Left ventricle myocardium inferior (tissue), 1 donor: ENCODE data around the gene CCDC12. TPM values are rescaled to one million over a fixed set of nuclear protein-coding genes. Genes with fewer than 3 reads are reported as not detected.
A peak's percentile ranks its signal among the peaks of the same experiment; 100 is the strongest.

Source experiments
- DNase-seq: peaks from one replicate; pipeline ENCODE4 v3.0.0-alpha.2; 2020
- H3K27ac ChIP-seq: fragments of 200-600 bp; replicated peaks from 2 replicates; pipeline ENCODE4 v1.8.0; 2021
- H3K27me3 ChIP-seq: fragments of 200-600 bp; 2 replicates; pipeline ENCODE4 v1.8.0; 2021; ENCODE audit warnings: low read depth
- H3K36me3 ChIP-seq: fragments of 200-600 bp; 2 replicates; pipeline ENCODE4 v1.8.0; 2021
- H3K4me1 ChIP-seq: fragments of 200-600 bp; 2 replicates; pipeline ENCODE4 v1.8.0; 2021
- H3K4me3 ChIP-seq: fragments of 200-600 bp; 2 replicates; pipeline ENCODE4 v1.8.0; 2021; ENCODE audit warnings: mild to moderate bottlenecking, moderate library complexity
- H3K9me3 ChIP-seq: fragments of 200-600 bp; replicated peaks from 2 replicates; pipeline ENCODE4 v1.8.0; 2021
- CTCF ChIP-seq: fragments of 200-600 bp; IDR thresholded peaks from 2 replicates; pipeline ENCODE4 v1.8.0; 2021; ENCODE audit warnings: antibody characterized with exemption, mild to moderate bottlenecking, borderline replicate concordance
- intact Hi-C: fragments of 100-400 bp; cut with micrococcal nuclease; formaldehyde crosslinking; loops from one replicate; pipeline ENCODE4 v1.11.0; 2022
- total RNA-seq: library from RNA; stranded (reverse); fragmentation: NEBNext Ultra II Directional; extraction: Animal tissue kit (Norgen Biotek cat#: 25700); gene quantifications from one replicate; pipeline ENCODE4 v1.2.1, GENCODE V29; 2021
- donor health status: DM: no; HTN: yes; CAD: no; lungs with severe emphysema.

Gene CCDC12
- total RNA-seq, 1 donor from 2014 or later, result 31.0 TPM

- intact Hi-C loops, result no loop called here
- no peak for DNase-seq
- no peaks in the 10 kb centered on the region for H3K27me3 ChIP-seq
- no peaks in the 10 kb centered on the region for H3K36me3 ChIP-seq
- H3K27ac ChIP-seq, result peak overlapping the region; percentile 68
- no peaks in the 10 kb centered on the region for H3K9me3 ChIP-seq
- TF ChIP-seq CTCF, result no peak
- H3K4me3 ChIP-seq, result no peak overlapping the region
- peaks cover 96% of the 10 kb centered on the region for H3K4me1 ChIP-seq
These were observed 22.4 kb downstream of the CCDC12 start for GRCh38 chr3:46954178-46954577.

DNA sequence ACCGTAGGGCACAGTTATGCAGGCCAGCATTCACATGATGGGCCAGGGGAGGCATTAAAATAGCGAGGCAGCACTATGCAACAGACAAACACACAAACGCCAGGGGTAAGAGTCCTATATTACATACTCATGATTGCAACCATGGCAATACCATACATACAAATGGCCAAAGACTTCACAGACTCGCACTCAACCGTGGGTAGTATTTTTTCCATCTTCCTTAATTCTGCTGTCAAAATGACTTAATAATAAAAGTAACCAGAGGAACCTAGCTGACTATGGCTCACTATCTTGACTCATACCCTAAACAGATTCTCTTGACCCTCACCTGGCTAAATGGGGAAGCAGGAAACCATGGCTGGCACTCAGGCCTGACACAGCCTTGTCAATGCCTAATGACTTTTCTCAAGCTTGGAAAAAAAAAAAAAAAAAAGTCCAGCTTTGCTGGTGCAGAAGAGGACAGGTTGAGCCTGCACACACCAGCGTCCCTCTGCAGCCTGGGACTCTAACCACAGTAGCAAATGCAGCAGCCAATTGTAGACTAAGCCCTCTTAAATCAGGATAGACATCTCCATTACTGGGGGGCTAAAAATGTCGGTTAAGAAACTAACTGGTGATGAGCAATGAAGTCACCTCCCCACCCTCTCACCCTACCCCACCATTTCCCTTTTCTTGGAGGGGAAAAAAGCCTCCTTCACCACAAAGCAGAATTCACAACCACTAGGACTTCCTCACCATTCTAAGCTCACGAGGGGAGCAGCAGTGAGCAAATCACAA lies 23.1 kb downstream of the CCDC12 start:
- Histone ChIP-seq H3K36me3 (no peaks in the 10 kb centered on the region), H3K4me3 (no peak overlapping the region), H3K27ac (peak overlapping the region; percentile 68), H3K4me1 (peaks cover 96% of the 10 kb centered on the region), H3K9me3 (no peaks in the 10 kb centered on the region), H3K27me3 (no peaks in the 10 kb centered on the region)
- no peak for TF ChIP-seq CTCF
- intact Hi-C loops, result no loop called here
- no peak for DNase-seq

DNA sequence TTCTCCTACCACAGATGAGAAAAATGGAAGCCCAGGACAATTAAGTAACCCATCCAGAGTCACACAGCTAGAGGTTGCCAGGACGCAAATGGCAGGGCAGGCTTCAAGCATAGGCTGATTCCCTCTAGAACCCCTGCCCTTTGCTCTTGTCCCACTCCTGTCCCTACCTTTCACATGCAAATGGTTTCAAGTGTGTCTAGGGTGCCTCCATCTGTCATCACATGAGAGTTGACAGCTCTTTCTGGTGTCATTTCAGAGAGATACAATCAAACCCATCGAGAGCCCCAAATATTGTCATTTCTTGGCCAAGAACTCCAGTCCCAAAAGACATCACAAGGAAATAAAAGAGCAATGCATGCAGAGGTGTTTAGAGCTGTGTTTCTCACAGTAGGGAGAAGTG lies 23.7 kb downstream of the CCDC12 start:
- intact Hi-C loops, result no loop called here
- no peaks in the 10 kb centered on the region for H3K36me3 ChIP-seq
- DNase-seq, result no peak
- H3K27ac ChIP-seq, result peak overlapping the region; percentile 68
- H3K9me3 ChIP-seq, result no peaks in the 10 kb centered on the region
- no peak for TF ChIP-seq CTCF
- H3K4me3 ChIP-seq, result no peak overlapping the region
- H3K4me1 ChIP-seq, result peaks cover 98% of the 10 kb centered on the region
- no peaks in the 10 kb centered on the region for H3K27me3 ChIP-seq

- DNase-seq, result no peak
- no peak for TF ChIP-seq CTCF
- Histone ChIP-seq H3K36me3 (no peaks in the 10 kb centered on the region), H3K27me3 (no peaks in the 10 kb centered on the region), H3K4me1 (peaks cover 98% of the 10 kb centered on the region), H3K4me3 (no peak overlapping the region), H3K27ac (peak overlapping the region; percentile 92), H3K9me3 (no peaks in the 10 kb centered on the region)
- intact Hi-C loops, result no loop called here
These were observed 25.8 kb downstream of the CCDC12 start for GRCh38 chr3:46950650-46951241.

DNA sequence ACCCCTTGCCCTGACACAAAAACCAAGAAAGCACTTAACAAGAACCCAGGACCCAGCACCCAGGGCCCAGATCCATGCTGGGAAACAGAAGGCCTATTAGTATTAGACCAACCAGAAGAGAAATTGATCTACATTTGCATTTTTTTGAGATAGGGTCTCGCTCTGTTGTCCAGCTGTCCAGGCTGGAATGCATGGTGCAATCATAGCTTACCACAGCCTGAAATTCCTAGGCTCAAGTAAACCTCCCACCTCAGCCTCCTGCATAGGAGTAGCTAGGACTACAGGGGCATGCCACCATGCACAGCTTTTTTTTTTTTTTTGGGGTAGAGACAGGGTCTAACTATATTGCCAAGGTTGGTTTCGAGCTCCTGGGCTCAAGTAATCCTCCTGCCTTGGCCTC lies 26.4 kb downstream of the CCDC12 start:
- Histone ChIP-seq H3K9me3 (no peaks in the 10 kb centered on the region), H3K27me3 (no peaks in the 10 kb centered on the region), H3K27ac (peak overlapping the region; percentile 92), H3K4me3 (no peak overlapping the region), H3K36me3 (no peaks in the 10 kb centered on the region), H3K4me1 (peaks cover 98% of the 10 kb centered on the region)
- DNase-seq, result no peak
- intact Hi-C loops, result no loop called here
- no peak for TF ChIP-seq CTCF
